GM12872 (cell line): Measurements from ENCODE around the gene SMAD7.

Source experiments
- TF ChIP-seq, protein P1 (sequence below): IDR thresholded peaks from 3 replicates; pipeline ENCODE4 v1.5.1; 2011; ENCODE audit warnings: low read depth, mild to moderate bottlenecking, low read length, moderate library complexity; ENCODE audit not compliant: insufficient read depth

SMAD7 gene

DNA sequence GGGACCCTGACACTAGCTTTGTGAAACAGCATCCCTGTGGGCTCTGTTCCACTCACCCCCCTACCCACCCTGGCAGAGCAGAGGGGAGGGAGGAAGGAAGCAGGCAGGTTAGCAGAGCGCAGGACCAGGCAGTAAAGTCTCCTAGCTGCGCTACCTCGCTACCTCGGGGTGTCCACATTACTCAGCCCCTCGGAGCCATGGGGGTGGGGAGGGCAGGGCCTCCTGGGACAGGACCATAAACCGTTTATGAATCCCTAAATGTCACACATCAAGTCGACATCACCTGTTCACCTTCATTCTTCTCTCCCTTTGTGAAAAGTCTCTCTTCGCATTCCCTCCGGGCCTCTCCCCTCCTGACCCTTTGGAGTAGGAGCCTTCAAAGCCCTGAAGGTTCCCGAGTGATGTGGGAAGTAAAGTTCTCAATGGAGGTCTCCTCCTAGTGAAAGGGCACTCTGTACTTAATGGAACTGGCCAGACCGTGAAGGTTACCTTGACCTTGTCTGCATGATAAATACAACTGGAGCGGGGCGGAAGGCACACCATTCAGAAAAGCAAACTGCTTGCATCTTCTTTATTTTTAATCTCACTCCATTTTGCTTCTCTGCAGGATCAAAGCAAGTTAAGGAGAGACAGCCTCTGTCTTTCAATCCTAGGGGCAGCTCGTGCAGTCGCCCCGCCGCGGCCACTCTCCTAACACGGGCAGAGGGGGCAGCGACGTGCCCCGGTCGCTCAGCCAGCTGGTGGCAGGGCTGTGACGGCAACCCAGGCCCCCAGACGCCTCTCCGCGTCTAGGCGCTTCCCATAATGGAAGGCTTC is 23.7 kb upstream of the SMAD7 start:
- TF ChIP-seq, protein P1, sequence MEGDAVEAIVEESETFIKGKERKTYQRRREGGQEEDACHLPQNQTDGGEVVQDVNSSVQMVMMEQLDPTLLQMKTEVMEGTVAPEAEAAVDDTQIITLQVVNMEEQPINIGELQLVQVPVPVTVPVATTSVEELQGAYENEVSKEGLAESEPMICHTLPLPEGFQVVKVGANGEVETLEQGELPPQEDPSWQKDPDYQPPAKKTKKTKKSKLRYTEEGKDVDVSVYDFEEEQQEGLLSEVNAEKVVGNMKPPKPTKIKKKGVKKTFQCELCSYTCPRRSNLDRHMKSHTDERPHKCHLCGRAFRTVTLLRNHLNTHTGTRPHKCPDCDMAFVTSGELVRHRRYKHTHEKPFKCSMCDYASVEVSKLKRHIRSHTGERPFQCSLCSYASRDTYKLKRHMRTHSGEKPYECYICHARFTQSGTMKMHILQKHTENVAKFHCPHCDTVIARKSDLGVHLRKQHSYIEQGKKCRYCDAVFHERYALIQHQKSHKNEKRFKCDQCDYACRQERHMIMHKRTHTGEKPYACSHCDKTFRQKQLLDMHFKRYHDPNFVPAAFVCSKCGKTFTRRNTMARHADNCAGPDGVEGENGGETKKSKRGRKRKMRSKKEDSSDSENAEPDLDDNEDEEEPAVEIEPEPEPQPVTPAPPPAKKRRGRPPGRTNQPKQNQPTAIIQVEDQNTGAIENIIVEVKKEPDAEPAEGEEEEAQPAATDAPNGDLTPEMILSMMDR: no peak

DNA sequence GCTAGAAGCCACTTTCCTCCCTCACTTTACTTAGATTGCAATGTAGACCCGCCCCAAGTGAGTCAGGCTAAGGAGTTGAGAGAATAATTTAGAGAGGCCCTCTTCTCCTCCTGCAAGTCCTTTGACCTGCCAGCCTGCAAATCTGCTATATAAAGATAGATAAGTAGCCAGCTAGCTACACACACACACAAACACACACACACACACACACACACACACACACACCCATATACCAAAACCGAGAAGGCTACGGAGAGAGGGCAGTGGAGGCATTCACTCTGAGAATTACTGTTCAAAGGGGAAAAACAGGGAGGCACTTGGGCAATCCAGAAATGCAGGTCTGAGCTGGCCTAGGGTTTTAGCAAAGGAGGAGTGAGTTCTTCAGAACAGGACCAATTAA is 23.0 kb upstream of the SMAD7 start:
- TF ChIP-seq, protein P1: no peak

DNA sequence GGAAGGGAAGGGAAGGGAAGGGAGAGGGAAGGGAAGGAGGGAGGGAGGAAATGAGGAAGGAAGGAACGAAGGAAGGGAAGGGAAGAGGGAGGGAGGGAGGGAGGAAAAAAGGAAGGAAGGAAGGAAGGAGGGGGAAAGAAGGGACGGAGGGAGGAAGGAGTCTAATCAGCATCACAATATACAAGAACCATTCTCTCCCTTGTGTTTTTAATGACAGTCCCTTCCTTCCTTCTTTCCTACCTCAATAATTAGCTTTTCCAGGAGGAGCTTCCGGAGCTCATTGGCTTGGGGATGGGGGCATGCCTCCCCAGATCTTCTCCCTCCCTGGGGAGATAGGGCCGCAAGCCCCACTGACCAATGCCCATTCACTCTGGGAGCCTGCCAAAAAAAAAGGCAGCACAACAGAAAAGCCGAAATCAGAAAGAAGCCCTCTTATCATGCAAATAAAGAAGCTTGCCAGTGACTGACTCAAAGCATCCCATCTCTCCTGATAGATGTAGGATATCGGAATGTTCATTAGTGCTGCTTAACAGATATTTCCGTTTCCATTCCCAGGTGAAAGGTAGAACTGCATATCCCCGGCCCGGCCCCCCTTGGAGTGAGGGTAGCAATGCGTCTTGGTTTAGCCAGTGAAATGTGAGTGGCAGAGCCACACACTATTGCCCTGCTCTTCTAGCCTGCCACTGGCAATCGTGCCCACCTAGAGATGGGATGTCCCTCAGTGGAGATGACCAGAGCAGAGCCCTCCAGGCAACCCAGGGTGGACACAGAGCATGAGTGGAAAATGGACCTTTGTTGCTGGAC is 17.8 kb upstream of the SMAD7 start:
- TF ChIP-seq, protein P1: no peak

DNA sequence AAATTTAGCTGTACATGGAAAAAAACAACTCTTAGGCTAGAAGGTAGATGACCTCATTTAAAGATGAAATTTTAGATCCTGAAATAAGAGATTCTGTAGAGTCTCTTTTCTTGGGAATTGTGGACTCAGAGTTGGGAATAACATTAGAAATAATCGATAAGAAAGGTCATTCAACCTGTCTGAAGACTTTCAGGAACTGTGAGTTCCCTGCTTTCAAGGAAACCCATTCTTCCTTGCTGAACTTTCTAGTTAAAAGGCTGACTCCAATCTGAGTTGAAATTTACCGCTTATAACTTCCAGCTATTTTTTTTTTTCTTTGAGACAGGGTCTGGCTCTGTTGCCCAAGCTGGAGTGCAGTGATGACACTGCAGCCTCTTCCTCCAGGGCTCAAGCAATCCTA is 16.8 kb upstream of the SMAD7 start:
- TF ChIP-seq, protein P1: no peak

DNA sequence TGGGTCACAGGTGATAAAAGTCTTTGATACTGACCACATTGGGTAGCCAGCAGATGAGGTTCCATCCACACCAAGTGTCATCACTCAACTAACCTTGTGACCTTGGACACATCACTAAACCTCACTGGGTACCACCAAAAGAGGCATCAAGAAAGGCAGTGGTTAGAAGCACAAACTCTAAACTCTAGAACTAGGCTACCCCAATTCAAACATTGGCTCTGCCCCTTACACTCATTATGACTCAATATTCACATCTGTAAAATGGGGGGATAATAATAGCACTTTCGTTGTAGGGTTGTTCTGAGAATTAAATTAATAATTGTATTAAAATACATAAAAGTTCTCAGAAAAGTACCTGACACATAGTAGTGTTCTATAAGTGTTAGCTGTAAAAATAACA is 15.8 kb upstream of the SMAD7 start:
- TF ChIP-seq, protein P1: no peak

DNA sequence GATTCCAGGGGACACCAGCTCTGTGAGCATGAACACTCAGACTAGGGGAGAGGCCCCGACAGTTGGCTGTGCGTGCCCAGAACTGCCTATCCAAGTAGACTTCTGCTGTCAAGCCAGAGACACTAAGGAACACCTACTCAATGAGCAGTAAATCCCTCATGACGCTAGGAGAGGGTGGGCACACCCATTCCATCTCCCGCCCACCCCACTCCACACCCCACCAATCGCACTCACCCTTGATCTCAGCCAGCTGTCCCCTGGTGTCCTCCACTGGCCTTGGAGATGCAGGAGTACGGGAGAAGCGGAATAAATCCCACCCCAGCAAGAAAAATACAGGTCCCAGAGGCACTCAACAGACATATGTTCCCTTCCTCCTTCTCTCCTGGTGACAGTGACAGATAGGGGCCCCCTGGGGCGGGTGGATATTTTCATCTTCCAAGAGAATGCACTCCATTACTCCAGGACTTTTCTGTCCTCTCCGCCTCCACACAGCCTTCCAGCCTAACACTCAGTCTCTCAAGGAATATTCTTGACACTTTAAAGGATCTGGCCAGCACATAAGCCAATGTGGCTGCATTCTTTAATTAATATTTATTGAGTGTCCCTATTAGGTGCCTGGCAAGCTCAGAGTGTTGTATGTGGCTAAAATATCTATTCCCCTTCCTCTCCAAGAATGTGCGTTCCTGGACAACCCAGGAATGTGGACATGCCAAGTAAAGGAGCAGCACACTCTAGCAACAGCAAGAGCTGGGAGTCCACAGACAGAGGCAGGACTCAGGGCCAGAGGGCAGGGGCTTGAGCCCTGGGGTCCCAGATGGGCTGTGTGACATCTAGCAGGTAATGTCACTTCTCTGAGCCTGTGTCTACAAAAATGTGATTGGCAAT is 13.1 kb upstream of the SMAD7 start:
- TF ChIP-seq, protein P1: no peak
